HepG2 (cell line): Measurements from ENCODE around the gene RMDN2. TPM values are rescaled to one million over a fixed set of nuclear protein-coding genes. Genes with fewer than 3 reads are reported as not detected.

ENCODE experiments used
- ATAD3A ChIP-seq: sonication (generic); formaldehyde crosslinking; IDR thresholded peaks from 2 replicates; pipeline ENCODE4 v1.4.0; 2020; ENCODE audit warnings: missing genetic modification reagents
- ATF7-NPFF ChIP-seq: sonication (generic); formaldehyde crosslinking; IDR thresholded peaks from 2 replicates; pipeline ENCODE4 v1.8.1; 2023; ENCODE audit warnings: mild to moderate bottlenecking, low read depth, missing genetic modification reagents, moderate library complexity
- IKZF4 ChIP-seq: sonication (generic); formaldehyde crosslinking; IDR thresholded peaks from 2 replicates; pipeline ENCODE4 v1.5.1; 2020; ENCODE audit warnings: borderline replicate concordance, mild to moderate bottlenecking, low read depth, missing genetic modification reagents; ENCODE audit errors: not compliant biosample characterization
- MAZ ChIP-seq, 2 experiments: sonication (generic) in 1 of 2; formaldehyde crosslinking in 1 of 2; IDR thresholded peaks; 2 replicates each; pipeline versions ENCODE4 v1.5.0 to v1.6.1; 2012 to 2020; ENCODE audit warnings: low read depth in 2 of 2, mild to moderate bottlenecking in 2 of 2, borderline replicate concordance in 1 of 2, improper control_type of control experiment in 1 of 2, low read length in 1 of 2, missing genetic modification reagents in 1 of 2, moderate library complexity in 1 of 2
- polyA plus RNA-seq, 8 experiments: library from polyadenylated mRNA; depleted of rRNA in 3 of 8; stranded (reverse) in 7 of 8; unstranded in 1 of 8; fragments of >200 nt; fragmentation: Illumina TruSeq in 4 of 8; extraction: Trizol in 4 of 8; gene quantifications; 2 replicates each; pipeline versions ENCODE4 v1.2.1 to v1.2.3, GENCODE V29; 2011 to 2016; ENCODE audit warnings: low read depth in 4 of 8, missing spikeins in 1 of 8, mixed read lengths in 1 of 8; ENCODE audit not compliant: insufficient read depth in 1 of 8
- total RNA-seq, 5 experiments: library from RNA; depleted of rRNA; stranded (reverse); fragments of >200 nt; fragmentation: Illumina TruSeq; extraction: Trizol; gene quantifications; 2 replicates each; pipeline ENCODE4 v1.2.3, GENCODE V29; 2016; ENCODE audit warnings: low read depth in 1 of 5
- TF ChIP-seq, protein P1 (sequence below): sonication (generic); formaldehyde crosslinking; conservative IDR thresholded peaks from 2 replicates; pipeline ENCODE4 v1.4.0; 2020; ENCODE audit warnings: missing genetic modification reagents
- TF ChIP-seq, protein P2 (sequence below): sonication (generic); formaldehyde crosslinking; IDR thresholded peaks from 2 replicates; pipeline ENCODE4 v1.4.0; 2020; ENCODE audit warnings: mild to moderate bottlenecking, missing genetic modification reagents
- TF ChIP-seq, protein P3 (sequence below): sonication (generic); formaldehyde crosslinking; IDR thresholded peaks from 2 replicates; pipeline ENCODE4 v1.8.1; 2023; ENCODE audit warnings: mild to moderate bottlenecking, missing genetic modification reagents, borderline replicate concordance
- TF ChIP-seq, protein P4 (sequence below): sonication (generic); formaldehyde crosslinking; IDR thresholded peaks from 2 replicates; pipeline ENCODE4 v1.4.0; 2020; ENCODE audit warnings: low read depth, mild to moderate bottlenecking, missing genetic modification reagents
- TF ChIP-seq, protein P5 (sequence below): sonication (generic); formaldehyde crosslinking; IDR thresholded peaks from 2 replicates; pipeline ENCODE4 v1.9.0; 2021; ENCODE audit warnings: missing genetic modification reagents, borderline replicate concordance

Gene RMDN2
- total and polyA plus RNA-seq, 2 of the 13 experiments (the other 11 are each of a cell fraction or from before 2014, with no cell fraction given) = 2.3 to 8.9 TPM

DNA sequence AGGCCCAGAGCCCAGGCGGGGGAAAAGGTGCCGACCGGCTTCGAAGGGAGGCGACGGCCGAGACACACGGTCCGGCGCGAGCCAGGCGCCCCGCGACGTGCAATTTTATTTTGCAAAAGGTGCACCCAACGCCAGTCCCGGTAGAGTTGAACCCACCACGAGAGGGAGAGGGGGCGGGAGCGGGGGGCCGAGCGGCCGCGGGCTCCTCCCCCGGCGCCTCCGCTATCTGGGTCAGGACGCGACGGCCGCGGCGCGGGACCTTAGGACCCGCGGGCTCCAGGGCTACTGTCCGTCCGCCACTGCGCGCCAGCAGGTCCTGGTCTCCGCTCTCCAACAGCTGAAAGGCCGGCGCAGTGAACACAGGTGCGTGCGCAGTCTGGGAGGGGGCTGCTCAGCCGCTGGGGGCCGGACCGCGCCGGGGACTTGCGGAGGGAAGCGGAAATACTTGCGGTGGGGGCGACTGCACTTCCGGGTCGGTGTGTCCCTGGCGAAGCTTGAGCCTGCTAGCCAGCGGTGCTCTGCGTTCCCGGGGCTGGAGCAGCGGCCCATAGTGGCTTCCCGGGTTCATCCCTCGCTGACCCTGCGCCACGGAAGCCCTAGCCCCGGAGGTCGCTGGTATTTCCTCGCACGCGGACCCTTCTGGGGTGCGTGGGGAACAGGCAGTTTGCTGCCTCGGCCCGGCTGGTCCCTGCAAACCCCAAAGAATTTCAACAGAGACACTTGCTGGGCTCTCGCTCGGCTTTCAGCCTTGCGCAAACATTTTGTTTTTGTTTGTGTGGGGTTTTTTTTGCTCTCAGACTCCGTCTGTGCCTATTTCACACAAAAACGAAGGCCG, at the start of gene RMDN2 (continued):
- TF ChIP-seq MAZ (IDR thresholded peaks at IDR 0.05; ENCODE audit: borderline replicate concordance, low read depth, low read length) (peak; percentile 99), MAZ (CRISPR knock-in tag; IDR thresholded peaks at IDR 0.05; ENCODE audit: low read depth) (peak; percentile 99), ATF7-NPFF (CRISPR knock-in tag) (peak; percentile 97; the same call in 1 of the 2 replicates), ATAD3A (CRISPR knock-in tag) (no peak), IKZF4 (CRISPR knock-in tag) (peak; percentile 86)
- TF ChIP-seq, protein P1, sequence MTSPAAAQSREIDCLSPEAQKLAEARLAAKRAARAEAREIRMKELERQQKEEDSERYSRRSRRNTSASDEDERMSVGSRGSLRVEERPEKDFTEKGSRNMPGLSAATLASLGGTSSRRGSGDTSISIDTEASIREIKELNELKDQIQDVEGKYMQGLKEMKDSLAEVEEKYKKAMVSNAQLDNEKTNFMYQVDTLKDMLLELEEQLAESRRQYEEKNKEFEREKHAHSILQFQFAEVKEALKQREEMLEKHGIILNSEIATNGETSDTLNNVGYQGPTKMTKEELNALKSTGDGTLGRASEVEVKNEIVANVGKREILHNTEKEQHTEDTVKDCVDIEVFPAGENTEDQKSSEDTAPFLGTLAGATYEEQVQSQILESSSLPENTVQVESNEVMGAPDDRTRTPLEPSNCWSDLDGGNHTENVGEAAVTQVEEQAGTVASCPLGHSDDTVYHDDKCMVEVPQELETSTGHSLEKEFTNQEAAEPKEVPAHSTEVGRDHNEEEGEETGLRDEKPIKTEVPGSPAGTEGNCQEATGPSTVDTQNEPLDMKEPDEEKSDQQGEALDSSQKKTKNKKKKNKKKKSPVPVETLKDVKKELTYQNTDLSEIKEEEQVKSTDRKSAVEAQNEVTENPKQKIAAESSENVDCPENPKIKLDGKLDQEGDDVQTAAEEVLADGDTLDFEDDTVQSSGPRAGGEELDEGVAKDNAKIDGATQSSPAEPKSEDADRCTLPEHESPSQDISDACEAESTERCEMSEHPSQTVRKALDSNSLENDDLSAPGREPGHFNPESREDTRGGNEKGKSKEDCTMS (CRISPR knock-in tag) = no peak
- TF ChIP-seq, protein P2, sequence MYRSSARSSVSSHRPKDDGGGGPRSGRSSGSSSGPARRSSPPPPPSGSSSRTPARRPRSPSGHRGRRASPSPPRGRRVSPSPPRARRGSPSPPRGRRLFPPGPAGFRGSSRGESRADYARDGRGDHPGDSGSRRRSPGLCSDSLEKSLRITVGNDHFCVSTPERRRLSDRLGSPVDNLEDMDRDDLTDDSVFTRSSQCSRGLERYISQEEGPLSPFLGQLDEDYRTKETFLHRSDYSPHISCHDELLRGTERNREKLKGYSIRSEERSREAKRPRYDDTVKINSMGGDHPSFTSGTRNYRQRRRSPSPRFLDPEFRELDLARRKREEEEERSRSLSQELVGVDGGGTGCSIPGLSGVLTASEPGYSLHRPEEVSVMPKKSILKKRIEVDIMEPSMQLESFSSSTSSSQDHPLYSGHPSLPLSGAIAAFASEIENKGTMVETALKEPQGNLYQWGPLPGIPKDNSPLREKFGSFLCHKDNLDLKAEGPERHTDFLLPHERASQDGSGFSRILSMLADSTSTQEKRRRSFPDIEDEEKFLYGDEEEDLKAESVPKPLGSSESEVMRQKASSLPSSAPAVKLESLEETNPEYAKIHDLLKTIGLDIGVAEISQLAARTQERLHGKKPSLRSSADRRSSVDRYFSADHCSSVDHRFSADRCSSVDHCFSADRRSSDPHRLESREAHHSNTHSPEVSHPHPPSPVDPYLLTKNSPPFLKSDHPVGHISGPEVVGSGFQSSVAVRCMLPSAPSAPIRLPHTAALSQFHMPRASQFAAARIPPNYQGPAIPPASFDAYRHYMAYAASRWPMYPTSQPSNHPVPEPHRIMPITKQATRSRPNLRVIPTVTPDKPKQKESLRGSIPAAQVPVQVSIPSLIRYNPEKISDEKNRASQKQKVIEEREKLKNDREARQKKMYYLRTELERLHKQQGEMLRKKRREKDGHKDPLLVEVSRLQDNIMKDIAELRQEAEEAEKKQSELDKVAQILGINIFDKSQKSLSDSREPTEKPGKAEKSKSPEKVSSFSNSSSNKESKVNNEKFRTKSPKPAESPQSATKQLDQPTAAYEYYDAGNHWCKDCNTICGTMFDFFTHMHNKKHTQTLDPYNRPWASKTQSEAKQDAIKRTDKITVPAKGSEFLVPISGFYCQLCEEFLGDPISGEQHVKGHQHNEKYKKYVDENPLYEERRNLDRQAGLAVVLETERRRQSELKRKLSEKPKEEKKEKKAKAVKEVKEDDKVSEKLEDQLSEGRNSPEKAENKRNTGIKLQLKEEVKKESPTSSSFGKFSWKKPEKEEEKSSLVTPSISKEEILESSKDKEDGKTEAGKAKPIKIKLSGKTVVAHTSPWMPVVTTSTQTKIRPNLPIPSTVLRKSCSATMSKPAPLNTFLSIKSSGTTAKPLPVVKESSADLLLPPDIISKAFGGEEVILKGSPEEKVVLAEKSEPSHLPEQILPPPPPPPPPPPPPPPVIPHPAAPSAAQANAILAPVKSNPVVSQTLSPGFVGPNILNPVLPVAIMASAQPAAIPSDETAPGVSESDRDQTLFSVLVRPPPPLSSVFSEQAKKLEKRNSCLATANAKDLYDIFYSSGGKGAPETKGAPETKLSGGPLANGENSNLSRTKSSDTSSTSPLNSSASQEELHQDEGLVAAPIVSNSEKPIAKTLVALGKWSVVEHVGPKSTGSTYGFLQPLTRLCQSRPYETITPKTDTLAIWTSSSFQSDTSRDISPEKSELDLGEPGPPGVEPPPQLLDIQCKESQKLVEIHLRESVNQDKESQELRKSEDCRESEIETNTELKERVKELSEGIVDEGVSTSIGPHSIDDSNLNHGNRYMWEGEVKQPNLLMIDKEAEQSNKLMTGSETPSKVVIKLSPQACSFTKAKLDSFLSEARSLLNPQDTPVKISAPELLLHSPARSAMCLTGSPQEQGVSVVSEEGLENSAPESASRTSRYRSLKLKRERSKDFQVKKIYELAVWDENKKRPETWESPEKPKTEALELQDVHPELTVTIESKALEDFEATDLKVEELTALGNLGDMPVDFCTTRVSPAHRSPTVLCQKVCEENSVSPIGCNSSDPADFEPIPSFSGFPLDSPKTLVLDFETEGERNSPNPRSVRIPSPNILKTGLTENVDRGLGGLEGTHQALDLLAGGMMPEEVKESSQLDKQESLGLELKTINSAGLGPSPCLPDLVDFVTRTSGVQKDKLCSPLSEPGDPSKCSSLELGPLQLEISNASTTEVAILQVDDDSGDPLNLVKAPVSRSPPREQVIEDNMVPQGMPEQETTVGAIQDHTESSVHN (CRISPR knock-in tag) = peak; percentile 74; the same call in 1 of the 2 replicates
- TF ChIP-seq, protein P3, sequence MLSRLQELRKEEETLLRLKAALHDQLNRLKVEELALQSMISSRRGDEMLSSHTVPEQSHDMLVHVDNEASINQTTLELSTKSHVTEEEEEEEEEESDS = peak; percentile 89
- TF ChIP-seq, protein P4, sequence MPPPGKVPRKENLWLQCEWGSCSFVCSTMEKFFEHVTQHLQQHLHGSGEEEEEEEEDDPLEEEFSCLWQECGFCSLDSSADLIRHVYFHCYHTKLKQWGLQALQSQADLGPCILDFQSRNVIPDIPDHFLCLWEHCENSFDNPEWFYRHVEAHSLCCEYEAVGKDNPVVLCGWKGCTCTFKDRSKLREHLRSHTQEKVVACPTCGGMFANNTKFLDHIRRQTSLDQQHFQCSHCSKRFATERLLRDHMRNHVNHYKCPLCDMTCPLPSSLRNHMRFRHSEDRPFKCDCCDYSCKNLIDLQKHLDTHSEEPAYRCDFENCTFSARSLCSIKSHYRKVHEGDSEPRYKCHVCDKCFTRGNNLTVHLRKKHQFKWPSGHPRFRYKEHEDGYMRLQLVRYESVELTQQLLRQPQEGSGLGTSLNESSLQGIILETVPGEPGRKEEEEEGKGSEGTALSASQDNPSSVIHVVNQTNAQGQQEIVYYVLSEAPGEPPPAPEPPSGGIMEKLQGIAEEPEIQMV = peak; percentile 100
- TF ChIP-seq, protein P5, sequence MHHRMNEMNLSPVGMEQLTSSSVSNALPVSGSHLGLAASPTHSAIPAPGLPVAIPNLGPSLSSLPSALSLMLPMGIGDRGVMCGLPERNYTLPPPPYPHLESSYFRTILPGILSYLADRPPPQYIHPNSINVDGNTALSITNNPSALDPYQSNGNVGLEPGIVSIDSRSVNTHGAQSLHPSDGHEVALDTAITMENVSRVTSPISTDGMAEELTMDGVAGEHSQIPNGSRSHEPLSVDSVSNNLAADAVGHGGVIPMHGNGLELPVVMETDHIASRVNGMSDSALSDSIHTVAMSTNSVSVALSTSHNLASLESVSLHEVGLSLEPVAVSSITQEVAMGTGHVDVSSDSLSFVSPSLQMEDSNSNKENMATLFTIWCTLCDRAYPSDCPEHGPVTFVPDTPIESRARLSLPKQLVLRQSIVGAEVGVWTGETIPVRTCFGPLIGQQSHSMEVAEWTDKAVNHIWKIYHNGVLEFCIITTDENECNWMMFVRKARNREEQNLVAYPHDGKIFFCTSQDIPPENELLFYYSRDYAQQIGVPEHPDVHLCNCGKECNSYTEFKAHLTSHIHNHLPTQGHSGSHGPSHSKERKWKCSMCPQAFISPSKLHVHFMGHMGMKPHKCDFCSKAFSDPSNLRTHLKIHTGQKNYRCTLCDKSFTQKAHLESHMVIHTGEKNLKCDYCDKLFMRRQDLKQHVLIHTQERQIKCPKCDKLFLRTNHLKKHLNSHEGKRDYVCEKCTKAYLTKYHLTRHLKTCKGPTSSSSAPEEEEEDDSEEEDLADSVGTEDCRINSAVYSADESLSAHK (CRISPR knock-in tag) = peak; percentile 54; the same call in 1 of the 2 replicates
